Breast epithelium (tissue), 3 donors: ENCODE data around the gene USP24.

ENCODE experiments used
- POLR2A ChIP-seq: fragments of 450-650 bp; IDR thresholded peaks from one replicate; pipeline ENCODE4 v1.6.1; 2016; ENCODE audit warnings: antibody characterized with exemption, mild to moderate bottlenecking, moderate library complexity
- POLR2AphosphoS5 ChIP-seq, 3 donors: sonication (generic); formaldehyde crosslinking; IDR thresholded peaks; one replicate each; pipeline ENCODE4 v1.6.1; 2017; ENCODE audit warnings: antibody characterized with exemption in 3 of 3
- TF ChIP-seq, protein P1 (sequence below), 3 donors: fragments of 450-650 bp; IDR thresholded peaks; one replicate each; pipeline ENCODE4 v1.5.1; 2016 to 2017; ENCODE audit warnings: antibody characterized with exemption in 3 of 3, mild to moderate bottlenecking in 3 of 3, moderate library complexity in 3 of 3

DNA sequence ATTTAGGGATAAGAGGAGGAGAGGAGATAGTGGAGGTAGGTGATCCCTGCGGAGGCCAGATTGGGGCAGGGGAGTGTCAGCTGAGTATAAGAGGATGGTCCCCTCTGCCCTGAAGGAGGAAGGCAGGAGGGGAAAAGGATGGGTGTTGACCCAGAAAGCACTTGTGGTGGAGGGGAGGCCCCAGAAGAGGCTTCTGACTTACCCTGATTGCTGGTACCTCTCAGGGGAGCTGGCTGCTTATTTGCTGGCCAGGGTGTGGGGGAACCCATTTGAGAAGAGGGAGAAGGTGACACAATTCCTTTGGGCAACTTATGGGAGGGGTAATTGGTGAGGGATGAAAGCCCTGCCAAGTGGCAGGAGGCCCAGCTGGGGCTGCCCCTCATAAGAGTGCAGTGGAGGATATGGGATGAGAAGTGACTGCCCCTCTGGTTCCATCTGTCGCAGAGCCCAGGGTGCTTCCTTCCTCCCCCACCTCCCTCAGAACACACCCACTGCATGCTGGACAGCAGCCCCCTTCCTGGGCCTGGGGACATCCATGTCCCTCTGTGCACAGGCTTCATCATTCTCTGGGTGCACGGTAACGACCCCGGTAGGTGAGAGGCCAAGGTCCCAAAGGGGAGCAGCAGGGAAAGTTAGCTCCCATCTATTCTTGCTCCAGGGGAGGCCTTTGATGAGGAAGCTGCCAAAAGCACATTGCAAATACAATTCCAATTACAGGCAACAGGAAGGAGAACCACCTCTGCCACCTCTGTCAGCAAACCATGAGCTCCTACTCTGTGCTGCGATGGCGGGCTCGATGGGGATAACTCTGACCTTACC lies 177.2 kb downstream of the USP24 start:
- TF ChIP-seq POLR2AphosphoS5 (IDR thresholded peaks at IDR 0.05) (no peak), POLR2A (no peak)
- TF ChIP-seq, protein P1, sequence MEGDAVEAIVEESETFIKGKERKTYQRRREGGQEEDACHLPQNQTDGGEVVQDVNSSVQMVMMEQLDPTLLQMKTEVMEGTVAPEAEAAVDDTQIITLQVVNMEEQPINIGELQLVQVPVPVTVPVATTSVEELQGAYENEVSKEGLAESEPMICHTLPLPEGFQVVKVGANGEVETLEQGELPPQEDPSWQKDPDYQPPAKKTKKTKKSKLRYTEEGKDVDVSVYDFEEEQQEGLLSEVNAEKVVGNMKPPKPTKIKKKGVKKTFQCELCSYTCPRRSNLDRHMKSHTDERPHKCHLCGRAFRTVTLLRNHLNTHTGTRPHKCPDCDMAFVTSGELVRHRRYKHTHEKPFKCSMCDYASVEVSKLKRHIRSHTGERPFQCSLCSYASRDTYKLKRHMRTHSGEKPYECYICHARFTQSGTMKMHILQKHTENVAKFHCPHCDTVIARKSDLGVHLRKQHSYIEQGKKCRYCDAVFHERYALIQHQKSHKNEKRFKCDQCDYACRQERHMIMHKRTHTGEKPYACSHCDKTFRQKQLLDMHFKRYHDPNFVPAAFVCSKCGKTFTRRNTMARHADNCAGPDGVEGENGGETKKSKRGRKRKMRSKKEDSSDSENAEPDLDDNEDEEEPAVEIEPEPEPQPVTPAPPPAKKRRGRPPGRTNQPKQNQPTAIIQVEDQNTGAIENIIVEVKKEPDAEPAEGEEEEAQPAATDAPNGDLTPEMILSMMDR (IDR thresholded peaks at IDR 0.05): no peak
